ENCODE measurements around the gene MAGI2.

MAGI2 gene

GRCh38 chr7:78803501-78804127 is 649.9 kb downstream of the MAGI2 start:
- H3K4me3 Mint-ChIP-seq, result no peak overlapping the region
- H3K4me1 Mint-ChIP-seq, result no peaks in the 10 kb centered on the region
- H3K36me3 Mint-ChIP-seq, result no peaks in the 10 kb centered on the region
- H3K27me3 Mint-ChIP-seq, result no peaks in the 10 kb centered on the region
- H3K9me3 Mint-ChIP-seq, result peaks cover 4% of the 10 kb centered on the region
- no peak overlapping the region for H3K27ac Mint-ChIP-seq

GRCh38 chr7:78794101-78794500 is 659.4 kb downstream of the MAGI2 start:
- no peaks in the 10 kb centered on the region for H3K27me3 Mint-ChIP-seq
- no peaks in the 10 kb centered on the region for H3K36me3 Mint-ChIP-seq
- no peak overlapping the region for H3K4me3 Mint-ChIP-seq
- no peak overlapping the region for H3K27ac Mint-ChIP-seq
- H3K9me3 Mint-ChIP-seq, result peaks cover 4% of the 10 kb centered on the region
- no peaks in the 10 kb centered on the region for H3K4me1 Mint-ChIP-seq

DNA sequence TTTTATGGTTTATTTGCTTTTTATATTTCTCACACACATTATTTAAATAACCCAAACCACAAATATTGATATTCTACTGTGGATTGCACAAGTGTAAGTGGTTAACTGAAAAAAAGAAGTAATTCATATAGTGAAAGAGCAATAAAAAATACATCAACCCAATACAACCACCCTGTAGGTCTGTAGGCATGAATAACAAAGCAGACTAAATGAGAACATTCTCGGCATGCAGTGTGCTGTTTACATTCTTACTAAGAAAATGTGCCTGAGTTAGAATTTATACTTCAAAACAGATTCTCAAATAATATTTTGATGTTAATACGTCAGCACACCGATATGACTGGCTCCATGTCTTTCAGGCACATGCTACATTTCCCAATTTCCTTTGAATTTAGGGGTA is 660.8 kb downstream of the MAGI2 start:
- Mint-ChIP-seq H3K9me3 (peaks cover 4% of the 10 kb centered on the region), H3K36me3 (no peaks in the 10 kb centered on the region), H3K4me1 (no peaks in the 10 kb centered on the region), H3K27me3 (no peaks in the 10 kb centered on the region), H3K4me3 (no peak overlapping the region), H3K27ac (no peak overlapping the region)

- Mint-ChIP-seq H3K4me1 (no peaks in the 10 kb centered on the region), H3K9me3 (peaks cover 4% of the 10 kb centered on the region), H3K4me3 (no peak overlapping the region), H3K27me3 (no peaks in the 10 kb centered on the region), H3K27ac (no peak overlapping the region), H3K36me3 (no peaks in the 10 kb centered on the region)
Observed at GRCh38 chr7:78792006-78792405, 661.5 kb downstream of the MAGI2 start.

- H3K27ac Mint-ChIP-seq, result no peak overlapping the region
- H3K36me3 Mint-ChIP-seq, result no peaks in the 10 kb centered on the region
Observed at GRCh38 chr7:78788464-78788863, 665.0 kb downstream of the MAGI2 start.

DNA sequence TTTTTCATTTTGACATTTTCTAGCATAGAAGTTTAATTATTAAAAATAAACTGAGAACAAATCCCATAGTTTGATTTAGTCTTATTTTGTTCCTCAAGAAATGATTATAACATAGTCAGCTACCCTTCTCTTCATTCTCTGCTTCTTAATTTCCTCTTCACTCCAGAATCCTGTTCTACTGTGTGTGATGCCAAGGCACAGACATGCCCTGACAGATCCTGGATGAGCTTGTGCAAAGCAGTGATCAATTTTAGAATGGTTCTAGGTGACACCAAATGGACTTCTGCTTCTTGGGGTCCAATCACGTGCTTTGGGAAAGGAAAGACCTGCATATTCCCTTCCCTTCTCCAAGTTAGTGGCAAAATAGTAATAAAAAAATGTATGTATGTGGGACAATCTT is 665.6 kb downstream of the MAGI2 start:
- Mint-ChIP-seq H3K27ac (no peak overlapping the region), H3K36me3 (no peaks in the 10 kb centered on the region), H3K4me3 (no peak overlapping the region), H3K9me3 (no peaks in the 10 kb centered on the region), H3K27me3 (no peaks in the 10 kb centered on the region), H3K4me1 (no peaks in the 10 kb centered on the region)

More at GRCh38 chr7:78788464-78788863, 665.0 kb downstream of the MAGI2 start:
- Mint-ChIP-seq H3K4me3 (no peak overlapping the region), H3K27me3 (no peaks in the 10 kb centered on the region), H3K9me3 (no peaks in the 10 kb centered on the region), H3K4me1 (no peaks in the 10 kb centered on the region)

- H3K4me3 Mint-ChIP-seq, result no peak overlapping the region
- no peaks in the 10 kb centered on the region for H3K4me1 Mint-ChIP-seq
- no peak overlapping the region for H3K27ac Mint-ChIP-seq
- H3K36me3 Mint-ChIP-seq, result no peaks in the 10 kb centered on the region
- H3K27me3 Mint-ChIP-seq, result no peaks in the 10 kb centered on the region
- H3K9me3 Mint-ChIP-seq, result no peaks in the 10 kb centered on the region
Observed at GRCh38 chr7:78786055-78786454, 667.4 kb downstream of the MAGI2 start.

GRCh38 chr7:78783179-78783962 is 670.1 kb downstream of the MAGI2 start:
- Mint-ChIP-seq H3K4me3 (no peak overlapping the region), H3K27ac (no peak overlapping the region), H3K36me3 (no peaks in the 10 kb centered on the region), H3K9me3 (no peaks in the 10 kb centered on the region), H3K27me3 (no peaks in the 10 kb centered on the region), H3K4me1 (no peaks in the 10 kb centered on the region)

DNA sequence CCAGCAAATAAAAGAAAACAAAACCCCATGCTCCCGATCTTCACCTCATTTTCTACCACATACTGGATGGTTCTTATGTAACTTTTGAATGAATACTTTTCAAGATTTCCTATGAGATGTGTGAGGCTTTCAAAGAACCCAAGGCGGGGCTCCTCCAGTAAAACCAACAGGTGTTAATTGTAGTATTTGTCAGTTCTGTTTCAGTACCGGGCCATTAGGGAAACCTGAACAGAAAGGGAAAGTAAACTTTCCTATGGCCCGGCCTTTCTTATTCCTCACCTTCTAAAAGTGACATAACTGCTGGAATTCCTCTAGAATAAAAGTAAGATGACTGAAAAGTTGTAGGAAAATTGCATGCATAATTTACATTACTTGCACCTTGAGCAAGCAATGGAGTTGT is 672.9 kb downstream of the MAGI2 start:
- no peaks in the 10 kb centered on the region for H3K27me3 Mint-ChIP-seq
- no peaks in the 10 kb centered on the region for H3K4me1 Mint-ChIP-seq
- no peaks in the 10 kb centered on the region for H3K9me3 Mint-ChIP-seq
- no peaks in the 10 kb centered on the region for H3K36me3 Mint-ChIP-seq
- H3K27ac Mint-ChIP-seq, result no peak overlapping the region
- H3K4me3 Mint-ChIP-seq, result no peak overlapping the region

DNA sequence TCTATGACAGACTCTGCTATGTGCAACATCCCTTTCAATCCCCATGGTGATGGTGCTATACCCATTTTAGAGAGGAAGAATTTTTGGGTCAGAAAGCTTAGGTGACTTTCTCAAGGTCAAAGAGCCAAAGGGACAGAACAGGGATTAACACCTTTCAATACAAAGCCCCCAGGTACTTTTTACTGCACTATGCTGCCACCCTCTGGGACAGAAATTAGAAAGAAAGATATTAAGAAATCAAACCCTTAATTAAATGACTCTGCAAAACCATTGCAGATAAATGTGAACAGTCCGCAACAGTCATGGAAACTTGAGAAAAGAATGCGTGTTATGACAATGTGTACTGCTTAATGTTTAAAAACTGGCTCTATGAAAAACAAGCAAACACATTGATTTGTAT is 673.7 kb downstream of the MAGI2 start:
- Mint-ChIP-seq H3K4me3 (no peak overlapping the region), H3K27me3 (no peaks in the 10 kb centered on the region), H3K9me3 (no peaks in the 10 kb centered on the region), H3K4me1 (no peaks in the 10 kb centered on the region), H3K36me3 (no peaks in the 10 kb centered on the region), H3K27ac (no peak overlapping the region)

DNA sequence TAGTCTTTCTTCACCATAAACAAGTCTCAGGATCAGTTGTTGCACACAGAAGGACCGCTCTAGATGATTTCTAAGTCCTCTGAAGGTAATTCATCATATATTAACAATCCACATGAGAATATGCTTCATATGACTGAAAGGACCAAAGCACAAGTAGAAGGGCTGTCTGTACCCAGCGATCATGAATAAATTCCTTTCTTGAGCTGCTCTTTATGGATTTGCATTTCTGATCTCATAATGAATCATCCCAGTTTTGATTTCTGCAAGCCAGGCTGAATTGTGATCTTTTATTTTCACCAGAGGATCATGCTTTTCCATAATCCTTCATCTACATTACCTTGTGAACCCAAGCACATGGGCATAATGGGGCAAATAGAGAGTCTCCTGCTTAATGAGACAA is 675.6 kb downstream of the MAGI2 start:
- Mint-ChIP-seq H3K4me1 (no peaks in the 10 kb centered on the region), H3K9me3 (no peaks in the 10 kb centered on the region), H3K36me3 (no peaks in the 10 kb centered on the region), H3K27ac (no peak overlapping the region), H3K27me3 (no peaks in the 10 kb centered on the region), H3K4me3 (no peak overlapping the region)

GRCh38 chr7:78770422-78771410 is 682.8 kb downstream of the MAGI2 start:
- no peaks in the 10 kb centered on the region for H3K36me3 Mint-ChIP-seq
- no peaks in the 10 kb centered on the region for H3K27me3 Mint-ChIP-seq
- H3K9me3 Mint-ChIP-seq, result no peaks in the 10 kb centered on the region
- H3K27ac Mint-ChIP-seq, result no peak overlapping the region
- no peaks in the 10 kb centered on the region for H3K4me1 Mint-ChIP-seq
- no peak overlapping the region for H3K4me3 Mint-ChIP-seq

GRCh38 chr7:78769481-78770101 is 683.9 kb downstream of the MAGI2 start:
- H3K27ac Mint-ChIP-seq, result no peak overlapping the region
- no peaks in the 10 kb centered on the region for H3K36me3 Mint-ChIP-seq
- no peaks in the 10 kb centered on the region for H3K27me3 Mint-ChIP-seq
- H3K4me3 Mint-ChIP-seq, result no peak overlapping the region
- H3K9me3 Mint-ChIP-seq, result no peaks in the 10 kb centered on the region
- H3K4me1 Mint-ChIP-seq, result no peaks in the 10 kb centered on the region

GRCh38 chr7:78768859-78769258 is 684.6 kb downstream of the MAGI2 start:
- Mint-ChIP-seq H3K27ac (no peak overlapping the region), H3K9me3 (no peaks in the 10 kb centered on the region), H3K4me1 (no peaks in the 10 kb centered on the region), H3K36me3 (no peaks in the 10 kb centered on the region), H3K4me3 (no peak overlapping the region), H3K27me3 (no peaks in the 10 kb centered on the region)

- Mint-ChIP-seq H3K27me3 (no peaks in the 10 kb centered on the region), H3K36me3 (no peaks in the 10 kb centered on the region), H3K4me1 (no peaks in the 10 kb centered on the region), H3K9me3 (no peaks in the 10 kb centered on the region), H3K4me3 (no peak overlapping the region), H3K27ac (no peak overlapping the region)
Observed at GRCh38 chr7:78765943-78766729, 687.3 kb downstream of the MAGI2 start.

All from activated naive CD4-positive, alpha-beta T cell treated with anti-CD3 and anti-CD28 coated beads, Interleukin-2, amount 50 U/mL, for 24 hours (primary cell).